NCI-H2081 treated with DMSO at 0.1 percent for 48 hours (cell line): ENCODE measurements around the gene RYR1.

Source experiments
- DNase-seq: peaks from one replicate; lab custom pipeline; 2025; lab: John Stamatoyannopoulos, UW

Gene RYR1

DNA sequence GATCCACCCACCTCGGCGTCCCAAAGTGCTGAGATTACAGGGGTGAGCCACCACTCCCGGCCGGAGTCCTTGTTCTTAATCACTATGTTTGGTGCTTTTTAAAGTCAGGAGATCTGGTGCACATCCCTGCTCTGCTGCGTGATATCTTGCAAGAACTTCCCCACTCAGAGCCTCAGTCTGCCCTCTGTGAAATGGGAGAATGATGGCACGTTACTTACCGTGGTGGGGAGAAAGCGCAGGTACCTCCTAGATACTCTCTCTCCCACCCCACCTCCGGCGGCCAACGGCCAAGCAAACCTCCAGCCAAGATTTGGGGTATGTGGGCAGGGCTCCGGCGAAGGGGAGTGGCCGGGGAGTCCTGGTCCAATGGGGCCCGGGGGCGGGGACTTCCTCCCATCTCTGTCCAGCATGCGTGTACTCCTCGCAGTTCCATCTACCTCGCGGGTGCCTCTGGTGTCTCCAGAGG lies at the start of gene RYR1:
TSS of gene RYR1 (plus strand) at position 424 of the 466 bp plus-strand sequence. CDS start 139 bp downstream, outside the sequence.
- DNase-seq: no peak

DNA sequence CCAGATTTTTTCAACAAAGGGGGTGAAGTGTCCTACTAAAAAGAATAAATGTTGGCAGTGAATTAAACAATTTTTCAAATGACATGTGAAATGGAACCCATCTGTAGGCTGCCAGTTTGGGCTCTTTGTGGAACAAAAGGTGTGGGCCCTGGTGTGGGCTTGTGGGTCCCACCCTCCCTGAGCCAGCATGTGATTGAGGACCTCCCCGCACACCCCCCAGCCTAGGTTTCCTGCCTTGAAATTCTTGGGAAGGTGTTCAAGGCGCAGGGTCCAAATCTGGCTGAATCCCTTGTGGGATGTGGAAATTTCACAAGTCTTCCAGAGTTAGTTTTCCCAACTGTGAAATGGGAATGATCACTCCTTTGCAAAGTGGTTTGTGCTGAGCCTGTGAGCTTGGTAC lies 49.7 kb upstream of the RYR1 start:
- no peak for DNase-seq

DNA sequence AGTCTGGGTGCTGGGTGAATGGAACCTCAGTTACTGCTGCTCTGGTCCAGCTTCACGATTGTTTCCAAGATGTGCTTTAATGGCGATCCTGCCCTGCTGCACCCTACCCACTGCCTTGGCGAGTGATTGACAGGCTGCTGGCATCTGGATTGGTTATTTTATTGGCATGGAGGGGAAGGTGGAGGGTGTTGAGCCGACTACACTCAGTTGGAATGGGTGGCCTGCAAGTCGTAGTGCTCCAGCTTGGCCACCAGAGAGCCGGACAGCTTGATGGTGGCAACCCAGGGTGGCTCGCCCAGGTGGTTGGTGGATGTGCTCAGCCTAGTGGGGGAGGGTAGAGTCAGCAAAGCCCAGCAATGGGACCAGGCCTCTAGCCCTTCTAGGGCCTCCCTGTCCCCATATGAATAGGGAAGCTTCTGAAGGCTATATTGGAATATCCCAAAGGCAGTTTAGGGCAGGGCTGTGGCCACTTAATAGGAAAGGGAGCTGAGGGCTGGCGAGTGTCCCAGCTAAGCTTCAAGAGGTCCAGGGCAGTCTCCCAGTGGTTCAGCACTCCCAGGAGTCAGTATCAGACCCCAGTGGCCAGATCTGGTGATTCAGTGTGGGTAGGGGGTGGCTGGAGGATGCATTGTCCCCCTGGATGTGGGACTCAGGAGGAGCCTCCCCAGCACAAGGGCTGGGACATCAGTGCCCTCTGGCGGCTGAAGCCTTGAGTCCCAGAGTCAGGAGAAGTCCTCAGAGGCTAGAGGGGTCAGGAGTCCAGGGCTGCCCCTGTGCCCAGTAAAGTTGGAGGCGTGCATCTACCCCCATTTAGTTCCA lies 49.1 kb upstream of the RYR1 start:
- DNase-seq: no peak

DNA sequence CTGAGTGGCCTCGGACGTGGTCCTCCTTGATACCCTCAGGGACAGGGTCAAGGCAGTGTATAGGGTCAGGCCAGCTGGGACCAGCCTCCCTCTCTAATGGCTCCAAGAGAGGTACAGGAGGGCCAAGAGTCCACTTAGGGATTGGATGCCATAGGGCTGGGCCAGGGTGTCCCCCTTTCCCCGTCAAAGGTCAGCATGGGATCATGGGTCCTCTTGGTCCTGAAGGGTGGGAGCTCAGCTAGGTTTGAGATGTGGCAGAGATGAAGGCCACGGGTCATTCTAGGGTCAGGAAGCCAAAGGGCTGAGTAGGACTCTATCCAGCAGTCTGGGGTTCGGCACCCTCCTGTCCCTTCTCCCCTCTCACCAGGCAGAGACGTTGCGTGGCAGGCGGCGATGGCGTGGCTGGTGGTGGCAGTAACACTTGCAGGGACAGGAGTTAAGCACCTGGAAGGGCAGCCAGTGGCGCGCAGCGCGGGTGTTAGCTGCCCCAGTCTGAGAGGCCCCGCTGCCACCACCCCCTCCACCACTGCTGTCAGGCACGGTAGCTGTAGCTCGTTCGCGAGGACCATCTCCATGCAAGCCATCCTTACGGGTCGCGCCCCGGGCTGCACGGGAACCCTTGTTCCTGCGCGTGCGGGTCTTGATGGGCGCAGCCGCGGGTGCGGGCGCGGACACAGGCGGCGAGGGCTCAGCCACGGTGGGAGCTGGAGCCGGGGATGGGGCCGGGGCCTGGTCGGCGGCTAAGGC lies 48.3 kb upstream of the RYR1 start:
- DNase-seq: no peak

DNA sequence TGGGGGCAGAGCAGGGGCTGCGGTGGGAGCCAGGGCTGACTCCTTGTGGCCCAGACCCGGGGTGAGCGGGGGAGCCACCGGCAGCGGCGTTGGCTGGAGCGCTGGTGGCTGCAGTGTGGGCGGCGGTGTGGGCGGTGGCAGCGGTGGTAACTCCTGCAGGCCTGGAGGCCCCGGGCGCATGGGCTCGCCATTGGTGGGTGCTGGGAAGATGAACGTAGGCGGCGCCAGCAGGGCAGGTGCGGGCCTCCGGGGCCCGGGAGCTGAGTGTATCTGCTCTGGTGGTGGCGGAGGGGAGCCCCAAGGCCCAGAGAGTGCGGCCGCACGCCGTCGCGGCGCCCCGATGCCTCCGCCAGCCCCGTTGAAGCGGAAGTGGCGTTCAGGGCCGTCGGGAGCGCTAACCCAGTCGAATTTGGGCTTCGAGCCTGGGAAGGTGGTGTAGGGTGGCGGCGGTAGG lies 47.7 kb upstream of the RYR1 start:
- no peak for DNase-seq

DNA sequence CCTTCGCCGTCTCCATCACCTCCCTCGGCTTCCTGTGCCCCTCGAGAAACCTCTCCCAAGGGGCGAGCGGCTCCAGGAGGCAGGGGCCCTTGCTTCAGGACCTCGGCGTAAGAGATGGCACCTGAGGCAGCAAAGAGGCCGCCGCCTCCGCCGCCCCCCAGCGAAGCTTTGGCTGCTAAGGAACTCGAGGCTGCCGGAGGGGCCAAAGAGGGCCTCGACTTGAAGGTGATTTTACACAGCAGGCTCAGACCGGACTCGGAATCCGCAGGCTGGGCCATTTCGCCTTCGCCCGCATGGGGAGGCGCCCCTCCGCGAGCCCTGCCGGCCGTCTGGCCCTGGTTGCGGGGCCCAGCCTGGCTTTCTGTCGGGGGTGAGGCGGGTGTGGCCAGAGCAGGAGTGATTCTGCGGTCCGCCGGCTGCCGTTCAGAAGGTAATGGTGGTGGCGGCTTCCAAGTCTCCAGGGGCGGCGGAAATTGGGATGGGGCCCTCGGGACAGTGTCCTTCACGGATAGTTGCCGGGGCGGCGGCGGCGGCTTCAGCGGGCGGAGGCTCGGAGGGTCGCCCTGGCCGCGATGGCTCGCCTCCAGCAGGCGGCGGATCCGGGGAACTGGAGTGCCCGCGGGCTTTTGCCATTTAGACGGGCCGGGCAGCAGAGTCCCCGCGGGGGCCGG lies 47.1 kb upstream of the RYR1 start:
- no peak for DNase-seq

DNA sequence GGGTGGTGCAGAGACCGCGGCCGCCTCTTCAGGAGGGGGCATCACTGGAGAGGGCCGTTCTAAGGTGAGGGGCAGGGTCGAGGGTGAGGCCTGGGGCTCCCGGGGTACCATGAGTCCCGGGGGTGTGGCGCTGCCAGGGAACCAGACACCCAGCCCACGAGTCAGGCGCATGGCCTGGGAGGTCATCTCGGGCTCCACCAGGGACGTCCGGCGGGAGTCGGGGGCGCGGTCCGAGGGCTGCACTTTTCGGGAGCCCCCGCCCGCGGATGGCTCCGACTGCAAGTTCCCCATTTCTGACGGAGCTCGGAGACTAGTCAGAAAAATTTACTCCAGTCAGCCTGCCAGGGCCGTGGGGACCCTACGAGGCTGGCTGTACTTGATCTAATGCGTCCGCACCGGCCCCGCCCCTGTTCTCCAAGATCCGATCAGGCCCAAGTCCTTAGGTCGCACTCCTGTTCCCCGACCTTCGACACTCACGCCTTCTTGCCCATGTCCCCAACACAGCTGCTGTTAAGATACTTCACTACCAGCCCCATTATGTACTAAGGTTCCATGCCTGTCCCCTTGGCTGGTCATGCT lies 46.4 kb upstream of the RYR1 start:
- DNase-seq: no peak

DNA sequence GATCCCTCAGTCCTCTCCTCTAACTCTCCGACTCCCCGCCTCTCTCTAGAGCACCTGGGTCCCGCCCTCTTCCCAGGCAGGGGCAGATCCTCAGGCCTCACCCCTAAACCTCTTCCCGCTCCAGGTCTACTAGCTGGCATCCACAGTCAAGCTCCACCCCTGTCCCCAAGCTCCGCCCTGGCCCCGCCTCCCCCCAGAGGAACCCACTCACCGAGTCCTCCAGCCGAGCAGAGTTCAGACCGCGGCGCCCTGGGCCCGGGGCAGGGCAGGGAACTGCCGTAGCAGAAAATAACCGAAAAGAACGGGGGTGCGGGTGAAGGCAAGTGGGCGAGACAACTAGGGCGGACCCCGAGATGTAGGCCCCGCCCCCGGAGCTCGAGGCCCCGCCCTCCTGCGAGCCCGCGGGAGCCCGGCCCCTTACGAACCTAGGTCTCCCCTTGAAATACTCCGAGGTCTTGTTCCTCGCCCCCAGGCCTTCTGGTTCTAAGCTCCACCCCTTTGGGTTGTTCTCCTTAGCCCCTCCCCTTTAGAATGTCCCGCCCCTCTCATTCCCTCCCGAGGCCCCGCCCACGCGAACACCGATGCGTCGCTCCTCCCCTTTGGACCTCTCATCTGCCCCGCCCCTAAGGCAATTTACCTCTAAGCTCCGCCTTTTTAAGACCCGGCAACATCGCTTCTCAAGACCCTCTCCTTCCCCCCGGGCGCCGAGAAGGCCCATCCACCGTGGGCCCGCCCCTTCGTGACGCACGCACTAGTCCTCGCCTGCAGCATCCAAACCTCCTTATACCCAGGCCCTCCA lies 45.7 kb upstream of the RYR1 start, which contains the start of gene GGN:
TSS of gene GGN (minus strand) at position 485 of the 799 bp plus-strand sequence. CDS start 773 bp downstream, outside the sequence.
- DNase-seq: no peak

DNA sequence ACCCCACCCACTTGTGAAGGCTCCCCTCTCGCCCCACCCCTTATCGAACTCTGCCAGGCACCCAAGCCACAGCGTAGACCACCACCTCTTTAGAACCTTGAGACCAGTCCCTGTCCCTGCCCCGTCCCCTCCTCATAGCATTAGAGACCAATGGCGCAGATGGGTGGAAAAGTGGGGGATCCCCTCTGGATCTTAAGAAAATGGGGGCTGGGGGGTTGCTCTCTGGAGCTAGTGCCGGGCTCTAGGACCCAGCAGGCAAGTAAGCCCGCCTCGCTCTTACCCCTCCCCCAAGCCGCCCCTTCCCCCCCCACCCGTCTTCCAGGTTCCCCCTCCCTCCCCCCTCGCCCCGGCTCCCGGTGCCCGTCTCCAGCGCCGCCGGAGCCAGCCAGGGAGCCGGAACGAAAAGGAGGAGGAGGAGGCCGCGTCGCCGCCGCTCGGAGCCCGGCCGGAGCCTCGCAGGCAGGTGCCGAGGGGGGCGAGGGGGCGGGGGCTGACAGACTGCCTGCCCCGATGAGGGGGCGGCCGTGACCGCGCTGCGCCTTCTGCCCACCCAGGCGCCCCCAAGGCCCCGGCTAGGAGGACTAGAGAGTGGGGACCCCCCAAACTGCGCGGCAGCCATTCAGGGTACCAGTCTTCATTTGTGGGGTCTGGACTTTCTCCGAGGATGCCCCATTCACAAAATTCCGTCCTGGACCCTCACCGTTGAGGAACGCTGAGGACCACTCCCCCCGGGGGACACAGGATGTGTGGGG lies 45.0 kb upstream of the RYR1 start, which contains the start of gene SPRED3:
TSS of gene SPRED3 (plus strand) at position 349 of the 752 bp plus-strand sequence. CDS start 1,606 bp downstream, outside the sequence.
- DNase-seq: no peak

DNA sequence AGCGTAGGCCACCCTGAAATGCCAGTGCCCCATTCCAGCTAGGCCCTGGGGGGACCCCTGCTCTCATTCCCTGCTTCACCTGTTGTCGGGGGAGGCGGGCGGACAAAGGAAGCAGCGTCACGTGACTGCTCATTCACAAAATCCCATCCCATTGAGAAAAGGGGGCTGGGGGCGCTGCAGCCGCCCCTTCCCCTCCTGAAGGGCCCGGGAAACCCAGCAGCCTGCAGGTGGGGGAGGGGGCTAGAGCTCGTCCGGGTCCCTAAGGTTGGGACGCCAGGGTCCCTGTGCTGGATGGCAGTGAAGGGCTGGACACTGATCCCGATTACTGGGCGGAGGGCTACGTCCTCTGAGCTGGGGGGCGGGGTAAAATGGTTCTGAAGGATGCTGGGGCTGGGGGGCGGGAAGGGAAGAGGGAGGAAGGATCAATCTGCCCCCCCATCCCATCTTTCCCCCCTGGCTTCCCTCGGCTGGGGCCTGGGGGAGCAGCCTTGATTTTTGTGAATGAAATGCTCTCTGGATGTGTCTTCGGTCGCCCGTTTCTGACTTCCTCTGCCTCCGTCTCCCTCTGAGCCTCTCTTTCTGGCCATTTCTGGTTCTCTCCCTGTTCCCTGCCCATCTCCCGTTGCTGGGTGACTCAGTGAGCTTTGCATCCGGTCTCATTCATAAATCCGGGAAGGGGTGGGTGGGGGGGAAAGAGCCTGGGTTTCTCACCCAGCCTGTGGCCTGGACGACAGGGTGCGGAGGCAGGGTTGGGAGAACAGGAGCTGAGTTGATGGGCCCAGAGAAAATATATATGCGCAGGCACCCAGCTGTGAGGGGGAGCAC lies 44.2 kb upstream of the RYR1 start:
- no peak for DNase-seq

DNA sequence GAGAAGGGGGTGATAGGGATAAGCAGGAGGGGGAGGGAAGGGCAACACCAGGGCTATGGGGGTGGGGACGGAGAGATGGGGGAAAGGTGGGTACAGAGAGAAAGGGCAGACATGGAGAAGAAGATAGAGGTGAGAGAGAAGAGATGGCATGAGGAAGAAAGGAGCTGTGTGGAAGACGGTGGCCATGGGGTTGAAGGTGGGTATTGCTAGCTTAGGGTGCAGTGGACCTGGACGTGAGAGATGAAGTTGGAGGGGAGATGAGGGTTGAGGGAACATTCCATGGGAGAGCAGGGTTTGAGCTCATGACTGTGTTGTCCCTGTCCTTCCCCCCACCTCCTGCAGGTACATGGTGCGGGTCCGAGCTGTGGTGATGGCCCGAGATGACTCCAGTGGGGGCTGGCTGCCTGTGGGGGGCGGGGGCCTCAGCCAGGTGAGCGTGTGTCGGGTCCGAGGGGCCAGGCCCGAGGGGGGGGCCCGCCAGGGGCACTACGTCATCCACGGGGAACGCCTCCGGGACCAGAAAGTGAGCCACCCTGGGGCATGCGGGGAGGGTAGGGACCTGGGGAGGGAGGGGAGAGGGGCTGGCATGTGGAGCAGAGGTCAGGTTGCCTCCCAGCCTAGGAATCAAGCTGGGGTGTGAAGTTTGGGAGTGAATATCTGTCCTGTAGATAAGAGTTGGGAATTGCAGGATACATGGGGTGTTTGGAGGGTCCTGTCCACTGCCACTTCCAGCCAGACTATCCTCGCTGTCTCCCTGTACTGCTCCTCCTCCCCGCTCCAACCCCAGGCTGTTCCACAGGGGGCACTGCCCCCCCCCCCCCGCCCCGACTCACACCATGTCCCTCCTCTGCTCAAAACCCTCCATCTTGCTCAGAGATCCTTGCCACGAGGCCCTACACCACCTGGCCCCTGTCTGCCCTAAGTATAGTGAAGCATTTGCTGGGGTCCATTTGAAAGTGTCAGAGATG lies 43.2 kb upstream of the RYR1 start:
- no peak for DNase-seq

DNA sequence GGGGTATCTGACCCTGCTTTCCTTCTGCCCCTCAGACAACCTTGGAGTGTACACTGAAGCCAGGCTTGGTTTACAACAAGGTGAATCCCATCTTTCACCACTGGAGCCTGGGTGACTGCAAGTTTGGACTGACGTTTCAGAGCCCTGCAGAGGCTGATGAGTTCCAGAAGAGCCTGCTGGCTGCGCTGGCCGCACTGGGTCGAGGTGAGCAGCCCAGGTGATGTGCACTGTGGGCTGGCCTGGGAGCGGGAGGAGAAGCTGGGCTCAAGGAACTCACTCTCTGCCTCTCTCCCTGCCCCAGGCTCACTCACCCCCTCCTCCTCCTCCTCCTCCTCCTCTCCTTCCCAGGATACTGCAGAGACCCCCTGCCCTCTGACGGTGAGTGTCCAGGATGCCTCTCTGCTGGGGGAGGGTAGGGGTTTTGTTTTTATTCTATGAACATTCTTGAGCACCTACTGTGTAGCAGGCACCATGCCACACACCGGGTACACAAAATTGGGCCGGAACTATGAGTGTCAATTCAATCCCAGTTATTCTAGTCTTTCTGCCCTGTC lies 41.5 kb upstream of the RYR1 start:
- no peak for DNase-seq

DNA sequence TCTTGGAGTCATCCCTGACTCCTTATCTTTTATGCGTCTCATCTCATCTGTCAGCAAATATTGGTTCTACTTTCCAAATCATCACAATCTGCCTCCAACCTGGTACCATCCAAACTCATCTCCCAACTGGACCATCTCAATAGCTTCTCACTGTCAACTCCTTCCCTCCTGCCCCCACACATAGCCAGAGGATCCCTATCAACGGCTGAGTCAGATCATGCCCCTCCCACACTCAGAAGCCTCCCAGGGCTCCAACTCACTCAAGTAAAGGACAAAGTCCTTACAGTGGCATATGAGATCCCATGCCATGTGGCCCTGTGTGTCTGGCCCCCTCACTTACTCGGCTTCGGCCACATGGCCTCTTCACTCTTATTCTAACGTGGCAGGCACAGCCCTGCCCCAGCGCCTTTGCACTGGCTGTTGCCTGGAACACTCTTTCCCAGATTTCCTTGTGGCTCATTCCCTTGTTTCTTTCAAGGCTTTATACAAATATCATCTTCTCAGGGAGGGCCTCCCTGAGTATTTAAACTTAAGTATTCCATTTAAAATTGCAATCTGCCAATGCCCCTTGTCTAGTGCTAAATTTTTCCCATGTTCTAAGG lies 40.7 kb upstream of the RYR1 start:
- DNase-seq: no peak

DNA sequence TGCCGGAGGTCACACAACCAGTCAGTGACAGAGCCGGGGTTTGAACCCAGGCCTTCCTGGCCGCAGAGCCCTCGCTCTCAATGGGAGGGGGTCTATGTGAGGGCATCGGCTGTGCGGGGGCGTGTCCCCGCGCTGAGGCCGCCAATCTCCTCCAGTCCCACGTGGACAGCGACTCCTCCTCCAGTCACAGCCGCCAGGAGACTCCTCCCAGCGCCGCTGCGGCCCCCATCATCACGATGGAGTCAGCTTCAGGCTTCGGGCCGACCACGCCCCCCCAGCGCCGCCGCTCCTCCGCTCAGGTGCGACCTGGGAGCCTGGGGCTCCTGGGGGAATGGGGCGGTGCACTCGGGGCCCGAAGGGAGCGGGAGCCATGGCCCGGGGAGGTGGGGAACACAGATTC lies 39.0 kb upstream of the RYR1 start:
- no peak for DNase-seq

DNA sequence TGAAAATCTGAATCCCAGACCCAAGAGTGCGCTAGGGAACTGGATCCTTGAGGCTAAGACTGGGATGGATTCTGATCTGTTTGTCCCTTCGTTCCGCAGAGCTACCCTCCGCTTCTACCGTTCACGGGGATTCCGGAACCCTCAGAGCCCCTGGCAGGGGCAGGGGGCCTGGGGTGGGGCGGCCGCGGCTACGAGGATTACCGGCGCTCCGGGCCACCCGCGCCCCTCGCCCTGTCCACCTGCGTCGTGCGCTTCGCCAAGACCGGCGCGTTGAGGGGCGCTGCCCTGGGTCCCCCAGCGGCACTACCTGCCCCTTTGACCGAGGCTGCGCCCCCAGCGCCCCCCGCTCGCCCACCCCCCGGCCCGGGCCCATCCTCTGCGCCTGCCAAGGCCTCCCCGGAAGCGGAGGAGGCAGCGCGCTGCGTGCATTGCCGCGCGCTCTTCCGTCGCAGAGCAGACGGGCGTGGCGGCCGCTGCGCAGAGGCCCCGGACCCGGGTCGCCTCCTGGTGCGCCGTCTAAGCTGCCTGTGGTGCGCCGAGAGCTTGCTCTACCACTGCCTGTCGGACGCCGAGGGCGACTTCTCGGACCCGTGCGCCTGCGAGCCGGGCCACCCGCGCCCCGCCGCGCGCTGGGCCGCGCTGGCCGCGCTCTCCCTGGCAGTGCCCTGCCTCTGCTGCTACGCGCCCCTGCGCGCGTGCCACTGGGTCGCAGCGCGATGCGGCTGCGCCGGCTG lies 37.9 kb upstream of the RYR1 start:
- no peak for DNase-seq

DNA sequence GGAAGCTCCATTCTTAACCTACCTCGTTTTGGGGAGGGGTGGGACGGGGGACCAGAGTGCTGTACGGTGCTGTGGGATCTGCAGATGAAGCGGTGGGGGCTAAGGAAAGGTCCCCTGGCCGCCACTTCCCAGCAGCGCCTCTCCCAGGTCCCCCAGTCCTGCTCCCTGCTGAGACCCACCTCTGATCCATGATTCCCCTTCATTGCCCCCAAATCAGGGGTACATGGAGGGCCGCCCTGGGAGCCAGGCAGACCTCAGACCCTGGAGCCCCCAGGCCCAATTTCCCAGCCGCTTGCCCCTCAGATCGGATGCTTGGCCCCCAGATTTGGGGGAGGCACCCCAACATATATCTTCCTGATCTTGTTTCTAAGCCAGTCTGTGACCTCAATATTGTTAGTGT lies 34.4 kb upstream of the RYR1 start:
- DNase-seq: no peak

DNA sequence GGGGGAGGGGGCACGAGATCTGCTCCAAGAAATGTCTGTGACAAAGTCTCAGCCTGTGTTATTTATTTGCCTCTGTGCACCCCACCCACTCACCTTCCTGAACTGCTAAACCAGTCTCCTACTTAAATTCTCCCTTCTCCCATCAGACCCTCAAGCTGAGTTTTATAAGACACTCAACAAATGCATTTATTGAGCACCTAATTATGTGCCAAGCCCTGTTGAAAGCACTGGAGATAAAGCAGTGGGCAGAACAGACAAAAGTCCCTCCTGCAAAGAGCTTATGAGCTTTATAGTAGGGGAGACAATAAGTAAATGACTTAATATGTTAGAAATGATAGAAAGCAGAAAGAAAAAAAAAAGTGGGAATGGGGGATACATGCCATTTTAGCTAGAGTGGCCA lies 34.0 kb upstream of the RYR1 start:
- DNase-seq: no peak
